ENCODE results near the gene OTOF.

- TF ChIP-seq, protein P1, sequence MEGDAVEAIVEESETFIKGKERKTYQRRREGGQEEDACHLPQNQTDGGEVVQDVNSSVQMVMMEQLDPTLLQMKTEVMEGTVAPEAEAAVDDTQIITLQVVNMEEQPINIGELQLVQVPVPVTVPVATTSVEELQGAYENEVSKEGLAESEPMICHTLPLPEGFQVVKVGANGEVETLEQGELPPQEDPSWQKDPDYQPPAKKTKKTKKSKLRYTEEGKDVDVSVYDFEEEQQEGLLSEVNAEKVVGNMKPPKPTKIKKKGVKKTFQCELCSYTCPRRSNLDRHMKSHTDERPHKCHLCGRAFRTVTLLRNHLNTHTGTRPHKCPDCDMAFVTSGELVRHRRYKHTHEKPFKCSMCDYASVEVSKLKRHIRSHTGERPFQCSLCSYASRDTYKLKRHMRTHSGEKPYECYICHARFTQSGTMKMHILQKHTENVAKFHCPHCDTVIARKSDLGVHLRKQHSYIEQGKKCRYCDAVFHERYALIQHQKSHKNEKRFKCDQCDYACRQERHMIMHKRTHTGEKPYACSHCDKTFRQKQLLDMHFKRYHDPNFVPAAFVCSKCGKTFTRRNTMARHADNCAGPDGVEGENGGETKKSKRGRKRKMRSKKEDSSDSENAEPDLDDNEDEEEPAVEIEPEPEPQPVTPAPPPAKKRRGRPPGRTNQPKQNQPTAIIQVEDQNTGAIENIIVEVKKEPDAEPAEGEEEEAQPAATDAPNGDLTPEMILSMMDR (IDR thresholded peaks at IDR 0.05 in 8 of 11, conservative IDR thresholded peaks at IDR 0.05 in 3 of 11), result no peak
- TF ChIP-seq POLR2A (IDR thresholded peaks at IDR 0.05) (no peak), POLR2AphosphoS5 (IDR thresholded peaks at IDR 0.05) (no peak)
Measured at GRCh38 chr2:26491563-26492167, 13.7 kb upstream of the OTOF start.

Data from spleen (tissue), 7 donors.